WTC11 (cell line): Measurements from ENCODE around the gene HOXA7. TPM values are rescaled to one million over a fixed set of nuclear protein-coding genes. Genes with fewer than 3 reads are reported as not detected.

Source experiments
- ATAC-seq: fragments of 200-7000 bp; cut with Tn5 transposase; 2 replicates; pipeline ENCODE4 v1.10.0; 2021; ENCODE audit warnings: mild to moderate bottlenecking, moderate library complexity
- CTCF ChIA-PET: fragments of 300-600 bp; sonication (Branson Sonifier 250); formaldehyde crosslinking; loops from one replicate; lab custom pipeline; 2021; ENCODE audit warnings: antibody characterized with exemption; lab: Charles Lee
- POLR2A ChIA-PET: fragments of 350-600 bp; sonication (Branson Sonifier 250); formaldehyde crosslinking; loops from one replicate; lab custom pipeline; 2021; ENCODE audit warnings: antibody characterized with exemption; lab: Charles Lee
- DNase-seq: peaks from one replicate; pipeline ENCODE4 v3.0.0; 2021; ENCODE audit warnings: low spot score
- H3K27ac Mint-ChIP-seq: 2 replicates; pipeline ENCODE4 v1.8.0; 2021; ENCODE audit warnings: mixed read lengths
- H3K27me3 Mint-ChIP-seq: 2 replicates; pipeline ENCODE4 v1.8.0; 2021; ENCODE audit warnings: low read depth, mild to moderate bottlenecking, moderate library complexity, mixed read lengths
- H3K36me3 Mint-ChIP-seq: 2 replicates; pipeline ENCODE4 v1.8.0; 2021; ENCODE audit warnings: mixed read lengths
- H3K4me1 Mint-ChIP-seq: 2 replicates; pipeline ENCODE4 v1.8.0; 2022; ENCODE audit warnings: mixed read lengths
- H3K4me3 Mint-ChIP-seq: 2 replicates; pipeline ENCODE4 v1.8.0; 2021; ENCODE audit warnings: mild to moderate bottlenecking, moderate library complexity, mixed read lengths
- H3K9me3 Mint-ChIP-seq: 2 replicates; pipeline ENCODE4 v1.8.0; 2021; ENCODE audit warnings: mixed read lengths
- AR ChIP-seq: fragments of 250-450 bp; sonication (Bioruptor Pico); IDR thresholded peaks from 2 replicates; pipeline ENCODE4 v1.9.0; 2021; ENCODE audit warnings: mild to moderate bottlenecking
- E2F5 ChIP-seq: sonication (generic); formaldehyde crosslinking; IDR thresholded peaks from 2 replicates; pipeline ENCODE4 v1.8.1; 2022; ENCODE audit warnings: mild to moderate bottlenecking, moderate library complexity, missing genetic modification reagents
- GABPB1 ChIP-seq: sonication (generic); formaldehyde crosslinking; IDR thresholded peaks from 2 replicates; pipeline ENCODE4 v1.8.1; 2023; ENCODE audit warnings: mild to moderate bottlenecking, missing genetic modification reagents
- GTF2I ChIP-seq: fragments of 250-450 bp; sonication (Bioruptor Pico); conservative IDR thresholded peaks from 2 replicates; pipeline ENCODE4 v1.4.0; 2021; ENCODE audit warnings: mild to moderate bottlenecking
- HMGA2 ChIP-seq: fragments of 250-450 bp; sonication (Bioruptor Pico); IDR thresholded peaks from 2 replicates; pipeline ENCODE4 v1.4.0; 2021; ENCODE audit warnings: mild to moderate bottlenecking, moderate library complexity
- NFYB ChIP-seq: sonication (generic); formaldehyde crosslinking; conservative IDR thresholded peaks from 2 replicates; pipeline ENCODE4 v1.8.0; 2022; ENCODE audit warnings: low read depth, missing genetic modification reagents
- ZBTB21 ChIP-seq: sonication (generic); formaldehyde crosslinking; IDR thresholded peaks from 2 replicates; pipeline ENCODE4 v1.8.1; 2023; ENCODE audit warnings: mild to moderate bottlenecking, missing genetic modification reagents, borderline replicate concordance
- ZNF138 ChIP-seq: sonication (generic); formaldehyde crosslinking; conservative IDR thresholded peaks from 2 replicates; pipeline ENCODE4 v1.8.1; 2022; ENCODE audit warnings: mild to moderate bottlenecking, moderate library complexity, missing genetic modification reagents
- ZNF317 ChIP-seq: sonication (generic); formaldehyde crosslinking; IDR thresholded peaks from 2 replicates; pipeline ENCODE4 v1.8.1; 2023; ENCODE audit warnings: low read depth, mild to moderate bottlenecking, moderate library complexity, missing genetic modification reagents, borderline replicate concordance
- ZNF416 ChIP-seq: fragments of 250-450 bp; sonication (Bioruptor Pico); IDR thresholded peaks from 2 replicates; pipeline ENCODE4 v1.9.0; 2021; ENCODE audit warnings: mild to moderate bottlenecking, inconsistent platforms
- ZNF423 ChIP-seq: fragments of 250-450 bp; sonication (Bioruptor Pico); IDR thresholded peaks from 2 replicates; pipeline ENCODE4 v2.1.2; 2022; ENCODE audit warnings: mild to moderate bottlenecking, moderate library complexity
- total RNA-seq: library from RNA; stranded (reverse); gene quantifications from 3 replicates; pipeline ENCODE4 v1.2.3, GENCODE V29; 2021
- TF ChIP-seq, protein P1 (sequence below): sonication (generic); formaldehyde crosslinking; conservative IDR thresholded peaks from 2 replicates; pipeline ENCODE4 v1.8.1; 2023; ENCODE audit warnings: mild to moderate bottlenecking, low read depth, missing genetic modification reagents, moderate library complexity
- TF ChIP-seq, protein P2 (sequence below): sonication (generic); formaldehyde crosslinking; IDR thresholded peaks from 2 replicates; pipeline ENCODE4 v1.8.1; 2022; ENCODE audit warnings: mild to moderate bottlenecking, missing genetic modification reagents, moderate library complexity, borderline replicate concordance
- TF ChIP-seq, protein P3 (sequence below): sonication (generic); formaldehyde crosslinking; IDR thresholded peaks from 2 replicates; pipeline ENCODE4 v1.8.1; 2023; ENCODE audit warnings: mild to moderate bottlenecking, missing genetic modification reagents, moderate library complexity
- TF ChIP-seq, protein P4 (sequence below): sonication (generic); formaldehyde crosslinking; IDR thresholded peaks from 2 replicates; pipeline ENCODE4 v1.8.0; 2022; ENCODE audit warnings: mild to moderate bottlenecking, missing genetic modification reagents
- TF ChIP-seq, protein P5 (sequence below): fragments of 250-450 bp; sonication (Bioruptor Pico); conservative IDR thresholded peaks from 2 replicates; pipeline ENCODE4 v1.9.0; 2021; ENCODE audit warnings: mild to moderate bottlenecking
- TF ChIP-seq, protein P6 (sequence below): sonication (generic); formaldehyde crosslinking; IDR thresholded peaks from 2 replicates; pipeline ENCODE4 v1.8.1; 2022; ENCODE audit warnings: low read depth, missing genetic modification reagents, borderline replicate concordance

HOXA7 gene
- total RNA-seq, 1 experiment from 2014 or later, result not detected

- no peak for DNase-seq
- no peaks in the 10 kb centered on the region for H3K9me3 Mint-ChIP-seq
- ChIA-PET CTCF (interaction anchor here (0.9 to 1.4 kb wide), 3 partner anchors 12 to 23 kb away, joined by 3 to 5 read pairs (median 4); no protein-coding TSS in a partner anchor), POLR2A (no interaction called here)
- peaks cover 21% of the 10 kb centered on the region for H3K4me1 Mint-ChIP-seq
- TF ChIP-seq, protein P1, sequence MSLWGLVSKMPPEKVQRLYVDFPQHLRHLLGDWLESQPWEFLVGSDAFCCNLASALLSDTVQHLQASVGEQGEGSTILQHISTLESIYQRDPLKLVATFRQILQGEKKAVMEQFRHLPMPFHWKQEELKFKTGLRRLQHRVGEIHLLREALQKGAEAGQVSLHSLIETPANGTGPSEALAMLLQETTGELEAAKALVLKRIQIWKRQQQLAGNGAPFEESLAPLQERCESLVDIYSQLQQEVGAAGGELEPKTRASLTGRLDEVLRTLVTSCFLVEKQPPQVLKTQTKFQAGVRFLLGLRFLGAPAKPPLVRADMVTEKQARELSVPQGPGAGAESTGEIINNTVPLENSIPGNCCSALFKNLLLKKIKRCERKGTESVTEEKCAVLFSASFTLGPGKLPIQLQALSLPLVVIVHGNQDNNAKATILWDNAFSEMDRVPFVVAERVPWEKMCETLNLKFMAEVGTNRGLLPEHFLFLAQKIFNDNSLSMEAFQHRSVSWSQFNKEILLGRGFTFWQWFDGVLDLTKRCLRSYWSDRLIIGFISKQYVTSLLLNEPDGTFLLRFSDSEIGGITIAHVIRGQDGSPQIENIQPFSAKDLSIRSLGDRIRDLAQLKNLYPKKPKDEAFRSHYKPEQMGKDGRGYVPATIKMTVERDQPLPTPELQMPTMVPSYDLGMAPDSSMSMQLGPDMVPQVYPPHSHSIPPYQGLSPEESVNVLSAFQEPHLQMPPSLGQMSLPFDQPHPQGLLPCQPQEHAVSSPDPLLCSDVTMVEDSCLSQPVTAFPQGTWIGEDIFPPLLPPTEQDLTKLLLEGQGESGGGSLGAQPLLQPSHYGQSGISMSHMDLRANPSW (CRISPR knock-in tag), result 0 out of 2 replicates have a peak, but pooled peaks have one; percentile 48
- TF ChIP-seq ZBTB21 (CRISPR knock-in tag), result no peak
- ATAC-seq, result no peak
- peaks cover 99% of the 10 kb centered on the region for H3K27me3 Mint-ChIP-seq
- 0 out of 2 replicates have a peak, but pooled peaks cover 2% of the 10 kb centered on the region for H3K36me3 Mint-ChIP-seq
- H3K27ac Mint-ChIP-seq, result no peak overlapping the region
- no peak overlapping the region for H3K4me3 Mint-ChIP-seq
Measured at GRCh38 chr7:27173511-27173955, 17.1 kb upstream of the HOXA7 start.

GRCh38 chr7:27172823-27173510, 16.5 kb upstream of the HOXA7 start:
- no peak for DNase-seq
- H3K36me3 Mint-ChIP-seq, result 0 out of 2 replicates have a peak, but pooled peaks cover 2% of the 10 kb centered on the region
- H3K27ac Mint-ChIP-seq, result no peak overlapping the region
- ChIA-PET POLR2A (no interaction called here), CTCF (interaction anchor here (0.9 to 1.4 kb wide), 2 partner anchors 12 to 22 kb away, joined by 4 to 5 read pairs; no protein-coding TSS in a partner anchor)
- peaks cover 99% of the 10 kb centered on the region for H3K27me3 Mint-ChIP-seq
- no peaks in the 10 kb centered on the region for H3K9me3 Mint-ChIP-seq
- H3K4me1 Mint-ChIP-seq, result peaks cover 23% of the 10 kb centered on the region
- H3K4me3 Mint-ChIP-seq, result no peak overlapping the region
- no peak for ATAC-seq
- TF ChIP-seq ZNF416, result no peak
- no peak for TF ChIP-seq ZNF423 (CRISPR knock-in tag)
- no peak for TF ChIP-seq ZNF317 (CRISPR knock-in tag)
- no peak for TF ChIP-seq E2F5 (CRISPR knock-in tag)
- no peak for TF ChIP-seq NFYB
- TF ChIP-seq, protein P2, sequence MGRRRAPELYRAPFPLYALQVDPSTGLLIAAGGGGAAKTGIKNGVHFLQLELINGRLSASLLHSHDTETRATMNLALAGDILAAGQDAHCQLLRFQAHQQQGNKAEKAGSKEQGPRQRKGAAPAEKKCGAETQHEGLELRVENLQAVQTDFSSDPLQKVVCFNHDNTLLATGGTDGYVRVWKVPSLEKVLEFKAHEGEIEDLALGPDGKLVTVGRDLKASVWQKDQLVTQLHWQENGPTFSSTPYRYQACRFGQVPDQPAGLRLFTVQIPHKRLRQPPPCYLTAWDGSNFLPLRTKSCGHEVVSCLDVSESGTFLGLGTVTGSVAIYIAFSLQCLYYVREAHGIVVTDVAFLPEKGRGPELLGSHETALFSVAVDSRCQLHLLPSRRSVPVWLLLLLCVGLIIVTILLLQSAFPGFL, result no peak
- TF ChIP-seq HMGA2 (CRISPR knock-in tag), result no peak
- no peak for TF ChIP-seq AR (CRISPR knock-in tag)
- TF ChIP-seq GABPB1, result no peak
- TF ChIP-seq, protein P3, sequence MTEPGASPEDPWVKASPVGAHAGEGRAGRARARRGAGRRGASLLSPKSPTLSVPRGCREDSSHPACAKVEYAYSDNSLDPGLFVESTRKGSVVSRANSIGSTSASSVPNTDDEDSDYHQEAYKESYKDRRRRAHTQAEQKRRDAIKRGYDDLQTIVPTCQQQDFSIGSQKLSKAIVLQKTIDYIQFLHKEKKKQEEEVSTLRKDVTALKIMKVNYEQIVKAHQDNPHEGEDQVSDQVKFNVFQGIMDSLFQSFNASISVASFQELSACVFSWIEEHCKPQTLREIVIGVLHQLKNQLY (CRISPR knock-in tag), result no peak
- TF ChIP-seq, protein P4, sequence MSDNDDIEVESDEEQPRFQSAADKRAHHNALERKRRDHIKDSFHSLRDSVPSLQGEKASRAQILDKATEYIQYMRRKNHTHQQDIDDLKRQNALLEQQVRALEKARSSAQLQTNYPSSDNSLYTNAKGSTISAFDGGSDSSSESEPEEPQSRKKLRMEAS, result no peak
- TF ChIP-seq, protein P5, sequence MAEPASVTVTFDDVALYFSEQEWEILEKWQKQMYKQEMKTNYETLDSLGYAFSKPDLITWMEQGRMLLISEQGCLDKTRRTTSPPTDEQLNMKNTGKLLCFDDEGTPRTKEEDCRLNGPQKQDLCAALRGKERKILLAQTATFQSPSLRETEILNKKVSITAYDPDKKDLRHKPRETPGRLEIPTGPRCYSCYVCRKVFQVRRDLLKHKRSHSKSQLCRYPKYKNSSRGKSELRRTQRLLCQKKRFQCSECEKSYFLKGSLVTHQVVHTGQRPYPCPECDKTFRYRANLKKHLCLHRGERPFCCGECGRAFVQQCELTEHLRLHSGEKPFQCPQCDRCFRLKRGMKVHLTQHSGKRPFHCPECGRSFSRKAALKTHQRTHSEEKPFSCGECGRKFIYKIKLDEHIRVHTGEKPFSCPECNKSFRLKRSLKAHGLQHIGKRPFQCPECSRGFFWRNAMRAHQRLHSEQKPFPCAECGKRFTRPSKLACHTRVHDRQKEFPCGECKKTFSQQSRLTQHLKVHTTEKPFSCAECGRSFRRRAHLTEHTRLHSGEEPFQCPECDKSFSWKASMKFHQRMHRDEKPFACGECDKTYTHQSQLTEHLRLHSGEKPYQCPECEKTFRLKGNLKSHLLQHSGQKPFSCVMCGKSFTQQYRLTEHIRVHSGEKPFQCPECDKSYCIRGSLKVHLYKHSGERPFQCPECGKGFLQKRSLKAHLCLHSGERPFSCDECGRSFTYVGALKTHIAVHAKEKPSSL (CRISPR knock-in tag), result no peak
- no peak for TF ChIP-seq GTF2I
- no peak for TF ChIP-seq ZNF138 (CRISPR knock-in tag)
- TF ChIP-seq, protein P6, sequence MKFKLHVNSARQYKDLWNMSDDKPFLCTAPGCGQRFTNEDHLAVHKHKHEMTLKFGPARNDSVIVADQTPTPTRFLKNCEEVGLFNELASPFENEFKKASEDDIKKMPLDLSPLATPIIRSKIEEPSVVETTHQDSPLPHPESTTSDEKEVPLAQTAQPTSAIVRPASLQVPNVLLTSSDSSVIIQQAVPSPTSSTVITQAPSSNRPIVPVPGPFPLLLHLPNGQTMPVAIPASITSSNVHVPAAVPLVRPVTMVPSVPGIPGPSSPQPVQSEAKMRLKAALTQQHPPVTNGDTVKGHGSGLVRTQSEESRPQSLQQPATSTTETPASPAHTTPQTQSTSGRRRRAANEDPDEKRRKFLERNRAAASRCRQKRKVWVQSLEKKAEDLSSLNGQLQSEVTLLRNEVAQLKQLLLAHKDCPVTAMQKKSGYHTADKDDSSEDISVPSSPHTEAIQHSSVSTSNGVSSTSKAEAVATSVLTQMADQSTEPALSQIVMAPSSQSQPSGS, result no peak
